RWPE1 (cell line): ENCODE measurements around the gene CA7.

Experiments
- CTCF ChIA-PET: fragments of 350-600 bp; sonication (Branson Sonifier 250); formaldehyde crosslinking; extraction: SDS; loops from one replicate; lab custom pipeline; 2021; lab: Yijun Ruan, JAX
- POLR2A ChIA-PET: fragments of 400-600 bp; formaldehyde crosslinking; extraction: SDS; loops from one replicate; lab custom pipeline; 2020; ENCODE audit warnings: antibody characterized with exemption; ENCODE audit not compliant: low non-redundant PET; lab: Yijun Ruan, JAX
- DNase-seq: peaks from one replicate; pipeline ENCODE4 v3.0.0; 2012; ENCODE audit warnings: low spot score
- H3K27ac ChIP-seq: fragments of 450-650 bp; 2 replicates; pipeline ENCODE4 v1.5.1; 2017
- TF ChIP-seq, protein P1 (sequence below): fragments of 450-650 bp; conservative IDR thresholded peaks from 2 replicates; pipeline ENCODE4 v1.5.1; 2017; ENCODE audit warnings: low read depth, mild to moderate bottlenecking

The CA7 gene

DNA sequence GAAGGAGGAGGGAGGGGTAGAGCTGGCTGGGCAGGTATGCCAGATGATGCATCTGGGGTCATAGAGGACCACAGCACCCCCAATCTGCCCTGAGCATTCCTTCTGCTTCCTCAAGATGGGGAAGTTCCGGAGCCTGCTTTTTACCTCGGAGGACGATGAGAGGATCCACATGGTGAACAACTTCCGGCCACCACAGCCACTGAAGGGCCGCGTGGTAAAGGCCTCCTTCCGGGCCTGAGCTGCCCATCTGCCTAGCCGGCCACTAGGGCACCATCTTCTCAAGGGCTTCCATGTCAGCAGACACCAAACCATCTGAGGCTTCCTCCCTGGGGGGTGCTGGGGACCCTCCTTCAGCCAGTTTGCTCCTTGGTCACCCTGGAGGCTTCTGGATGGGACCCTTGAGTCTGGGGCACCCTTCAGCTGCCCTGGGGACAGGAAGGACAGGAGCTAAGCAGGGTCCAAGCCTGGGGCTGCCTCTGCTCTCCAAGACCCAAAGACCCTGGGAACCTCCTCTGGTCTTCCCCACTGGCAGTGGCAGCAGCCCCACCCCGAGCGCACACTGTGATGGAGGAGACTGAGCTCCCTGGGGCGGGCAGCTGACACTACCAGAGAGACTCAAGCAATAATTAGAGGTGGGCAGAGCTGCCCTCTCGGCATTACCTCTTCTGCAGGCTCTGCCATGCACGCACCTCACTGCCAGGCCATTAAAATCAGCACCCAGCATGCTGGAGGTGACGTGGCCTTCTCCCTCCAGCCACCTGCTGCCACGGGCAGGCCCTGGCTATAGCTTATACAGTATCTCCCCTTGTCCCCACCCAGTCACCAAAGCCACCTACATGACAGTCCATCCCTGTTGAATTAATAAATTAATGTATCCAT, 9.3 kb downstream of the CA7 start:
- CTCF ChIA-PET = no interaction called here
- no peak for DNase-seq
- TF ChIP-seq, protein P1, sequence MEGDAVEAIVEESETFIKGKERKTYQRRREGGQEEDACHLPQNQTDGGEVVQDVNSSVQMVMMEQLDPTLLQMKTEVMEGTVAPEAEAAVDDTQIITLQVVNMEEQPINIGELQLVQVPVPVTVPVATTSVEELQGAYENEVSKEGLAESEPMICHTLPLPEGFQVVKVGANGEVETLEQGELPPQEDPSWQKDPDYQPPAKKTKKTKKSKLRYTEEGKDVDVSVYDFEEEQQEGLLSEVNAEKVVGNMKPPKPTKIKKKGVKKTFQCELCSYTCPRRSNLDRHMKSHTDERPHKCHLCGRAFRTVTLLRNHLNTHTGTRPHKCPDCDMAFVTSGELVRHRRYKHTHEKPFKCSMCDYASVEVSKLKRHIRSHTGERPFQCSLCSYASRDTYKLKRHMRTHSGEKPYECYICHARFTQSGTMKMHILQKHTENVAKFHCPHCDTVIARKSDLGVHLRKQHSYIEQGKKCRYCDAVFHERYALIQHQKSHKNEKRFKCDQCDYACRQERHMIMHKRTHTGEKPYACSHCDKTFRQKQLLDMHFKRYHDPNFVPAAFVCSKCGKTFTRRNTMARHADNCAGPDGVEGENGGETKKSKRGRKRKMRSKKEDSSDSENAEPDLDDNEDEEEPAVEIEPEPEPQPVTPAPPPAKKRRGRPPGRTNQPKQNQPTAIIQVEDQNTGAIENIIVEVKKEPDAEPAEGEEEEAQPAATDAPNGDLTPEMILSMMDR = no peak
- POLR2A ChIA-PET = no interaction called here
- H3K27ac ChIP-seq = no peak overlapping the region

GRCh38 chr16:66856184-66856730, 12.0 kb downstream of the CA7 start:
- CTCF ChIA-PET = interaction anchor here (0.6 to 1.1 kb wide), 2 partner anchors 12 to 13 kb away, joined by 4 to 8 read pairs; no protein-coding TSS in a partner anchor
- H3K27ac ChIP-seq = no peak overlapping the region
- DNase-seq = no peak

GRCh38 chr16:66856801-66857200, 12.6 kb downstream of the CA7 start:
- no peak overlapping the region for H3K27ac ChIP-seq
- ChIA-PET POLR2A (no interaction called here), CTCF (interaction anchor here (0.6 to 1.2 kb wide), 3 partner anchors 11 to 26 kb away, joined by 3 to 8 read pairs (median 4); partner anchors contain the start of gene NAE1)
- TF ChIP-seq, protein P1 = no peak
- DNase-seq = no peak

More at GRCh38 chr16:66856184-66856730, 12.0 kb downstream of the CA7 start:
- POLR2A ChIA-PET = interaction anchor here (0.6 kb wide), 1 partner anchor 31 kb away, joined by 3 read pairs; no protein-coding TSS in a partner anchor
- TF ChIP-seq, protein P1 = no peak

DNA sequence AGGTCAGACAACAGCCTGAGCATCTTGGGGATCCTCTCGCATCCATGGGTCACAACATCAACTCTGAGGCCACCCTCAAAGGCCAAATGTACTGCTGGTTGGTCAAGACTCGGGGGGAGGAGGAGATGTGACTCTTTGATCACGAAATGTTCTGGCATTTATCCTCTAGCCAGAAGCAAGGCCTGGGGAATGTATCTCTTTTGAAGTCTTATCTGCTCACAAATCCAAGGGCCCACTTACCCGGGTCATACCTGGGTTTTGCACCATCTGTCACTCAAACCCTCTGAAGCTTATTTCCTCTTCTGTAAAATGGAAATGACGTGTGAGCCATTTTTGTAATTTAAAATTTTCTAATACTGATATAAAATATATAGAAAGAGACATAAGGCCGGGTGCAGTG, 13.2 kb downstream of the CA7 start:
- no peak for DNase-seq
- ChIA-PET CTCF (interaction anchor here (1.2 kb wide), 1 partner anchor 27 kb away, joined by 3 read pairs; the partner anchor contains the start of gene NAE1), POLR2A (no interaction called here)
- TF ChIP-seq, protein P1 = no peak
- H3K27ac ChIP-seq = no peak overlapping the region

GRCh38 chr16:66858740-66859396, 14.7 kb downstream of the CA7 start:
- POLR2A ChIA-PET = no interaction called here
- H3K27ac ChIP-seq = peak overlapping the region; percentile 19
- CTCF ChIA-PET = interaction anchor here (0.7 to 1.0 kb wide), 2 partner anchors 14 to 586 kb away, joined by 3 read pairs; no protein-coding TSS in a partner anchor
- no peak for DNase-seq
- TF ChIP-seq, protein P1 = no peak
